ENCODE data around the gene PTPRN2.

The PTPRN2 gene

DNA sequence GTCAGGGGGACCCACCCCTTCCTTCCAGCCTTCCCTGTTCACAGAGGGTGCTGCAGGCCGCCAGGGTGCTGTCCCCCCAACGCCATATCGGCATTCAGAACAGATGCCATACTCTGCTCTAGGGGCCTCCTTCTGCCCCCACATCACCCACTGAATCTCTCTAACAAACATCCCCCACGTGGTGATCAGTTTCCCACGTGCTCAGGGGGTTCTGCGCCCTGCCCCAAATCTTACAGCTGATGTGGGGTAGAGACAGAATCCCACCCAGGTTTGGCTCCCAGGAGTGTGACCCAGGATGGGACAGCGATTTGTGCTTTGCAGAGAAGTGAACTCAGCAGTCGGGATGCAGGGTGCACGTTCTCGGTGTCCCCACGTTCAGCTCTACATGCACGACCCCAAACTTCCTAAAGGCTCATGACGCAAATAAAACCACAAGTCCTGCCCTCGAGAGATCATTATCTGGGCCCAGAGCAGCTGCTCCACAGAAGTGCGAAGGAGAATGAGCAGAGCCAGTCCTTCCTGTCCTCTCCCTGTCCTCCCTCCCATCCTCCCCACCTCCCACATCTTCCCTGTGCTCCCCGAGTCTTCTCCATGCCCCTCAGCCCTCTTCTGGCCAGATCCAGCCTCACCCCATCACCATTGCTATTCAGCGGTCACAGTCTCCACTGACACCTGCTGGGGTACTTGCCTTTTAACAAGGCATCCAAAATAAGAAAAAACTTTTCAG, 827.5 kb downstream of the PTPRN2 start:
- DNase-seq = no peak

DNA sequence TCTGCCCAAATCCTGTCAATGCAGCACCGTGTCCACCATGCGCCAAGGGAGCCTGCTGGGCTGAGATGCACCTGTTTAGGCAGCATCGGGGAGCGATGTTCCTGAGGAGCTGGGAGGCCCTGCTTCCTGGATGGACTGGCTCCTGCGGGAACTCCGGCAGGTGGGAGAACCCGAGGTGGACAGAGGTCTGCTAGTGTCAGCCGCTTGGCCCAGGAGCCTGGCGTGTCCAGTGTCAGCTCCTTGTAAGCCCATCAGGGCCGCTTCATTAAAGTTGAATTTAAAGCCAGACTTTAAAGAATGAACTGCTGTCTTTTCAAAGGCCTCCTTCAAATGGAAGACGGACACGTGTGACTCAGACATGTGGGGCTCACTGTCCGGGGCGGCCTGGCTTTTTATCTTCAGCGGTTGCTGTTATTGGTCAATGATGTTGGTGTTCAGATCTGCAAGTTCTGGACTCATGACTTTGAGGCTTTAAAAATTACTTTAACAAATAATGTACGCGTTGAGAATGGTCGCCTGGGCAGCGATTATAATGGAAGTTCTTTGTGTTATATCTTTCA, 828.3 kb downstream of the PTPRN2 start:
- DNase-seq = no peak

DNA sequence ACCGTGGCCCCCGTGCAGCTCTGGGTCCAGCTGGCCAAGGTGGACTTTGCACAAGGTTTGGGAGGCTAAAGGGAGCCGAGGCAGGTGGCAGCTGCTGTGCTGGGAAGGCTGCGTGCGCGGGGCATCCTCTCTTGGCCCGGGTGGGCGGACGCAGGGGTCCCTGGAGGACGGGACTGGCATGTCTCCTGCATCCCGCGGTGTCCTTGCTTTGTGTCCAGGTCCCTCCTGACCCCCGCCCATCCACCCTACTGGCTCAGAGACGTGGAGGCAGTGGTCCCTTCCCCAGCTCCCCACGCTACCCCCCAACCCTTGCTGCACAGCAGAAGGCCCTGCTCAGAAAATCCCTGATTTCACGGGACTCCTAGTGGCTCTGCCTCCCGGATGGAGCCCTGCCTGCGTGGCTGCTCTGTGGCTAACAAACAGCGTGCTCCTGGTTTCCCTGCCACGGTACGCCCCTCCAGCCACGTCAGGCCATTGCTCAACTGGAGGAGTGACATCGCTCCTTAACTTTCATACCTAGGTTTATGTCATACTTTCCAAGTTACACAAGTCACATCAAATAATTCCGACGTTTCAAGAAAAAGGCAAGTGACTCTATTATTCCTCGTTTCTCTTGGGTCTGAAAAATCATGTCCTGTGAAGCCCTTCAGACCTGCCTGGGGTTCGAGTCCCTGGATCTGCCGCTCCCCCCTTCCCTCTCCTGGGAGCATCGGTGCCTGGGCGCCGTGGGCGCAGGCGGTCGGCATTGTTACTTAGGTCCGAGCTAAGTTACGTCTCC, 829.0 kb downstream of the PTPRN2 start:
- DNase-seq = no peak

DNA sequence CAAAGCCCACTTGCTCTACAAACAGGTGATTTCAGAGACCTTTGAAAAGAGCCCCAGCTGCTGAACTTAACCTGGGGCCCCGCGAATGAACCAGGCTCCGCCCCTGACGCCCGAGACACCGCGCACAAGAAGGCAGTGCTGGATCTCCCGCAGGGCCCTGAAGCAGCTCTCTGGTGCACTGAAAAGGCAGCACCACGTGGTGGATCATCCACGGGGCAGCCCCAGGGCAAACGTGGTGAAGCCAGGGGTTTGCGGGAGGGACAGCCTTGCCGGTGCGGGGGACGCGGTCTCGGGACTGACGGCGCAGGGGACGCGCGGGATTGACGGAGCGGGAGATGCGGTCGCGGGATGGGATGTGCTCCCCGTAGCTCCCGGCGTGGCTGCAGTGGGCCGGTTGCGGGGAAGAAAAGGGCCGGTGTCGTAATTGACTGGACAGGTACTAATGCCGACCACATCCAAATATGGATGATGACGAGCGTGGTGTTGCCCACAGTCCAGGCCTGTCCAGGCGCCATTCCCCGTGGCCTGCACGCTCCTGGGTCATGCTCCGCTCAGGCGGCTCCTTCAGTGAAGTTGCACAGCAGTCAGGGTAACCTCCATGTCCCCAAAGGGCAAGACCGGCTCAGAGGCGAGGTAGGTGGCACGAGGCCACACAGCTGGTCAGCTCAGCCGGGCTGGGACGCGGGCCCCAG, 829.7 kb downstream of the PTPRN2 start:
- no peak for DNase-seq

GRCh38 chr7:157757211-157757610, 830.4 kb downstream of the PTPRN2 start:
- no peak for DNase-seq

DNA sequence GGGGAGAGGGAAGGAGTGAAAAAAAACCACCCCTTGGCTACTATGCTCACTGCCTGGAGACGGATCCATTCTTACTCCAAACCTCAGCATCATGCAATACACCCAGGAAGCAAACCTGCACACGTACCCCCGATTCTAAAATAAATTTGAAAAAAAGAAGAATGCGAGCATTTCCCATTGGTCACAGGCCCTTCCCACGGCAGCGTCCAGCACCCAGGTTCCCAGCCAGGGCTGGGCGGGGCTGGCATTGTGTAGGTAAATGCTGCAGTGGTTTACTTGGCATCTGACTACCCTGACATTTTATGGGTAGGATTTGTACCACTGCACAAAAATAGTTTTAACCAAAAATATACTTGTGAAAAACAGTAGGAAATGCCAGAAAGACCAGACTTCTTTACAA, 831.9 kb downstream of the PTPRN2 start:
- no peak for DNase-seq

GRCh38 chr7:157754416-157754790, 833.2 kb downstream of the PTPRN2 start:
- no peak for DNase-seq

DNA sequence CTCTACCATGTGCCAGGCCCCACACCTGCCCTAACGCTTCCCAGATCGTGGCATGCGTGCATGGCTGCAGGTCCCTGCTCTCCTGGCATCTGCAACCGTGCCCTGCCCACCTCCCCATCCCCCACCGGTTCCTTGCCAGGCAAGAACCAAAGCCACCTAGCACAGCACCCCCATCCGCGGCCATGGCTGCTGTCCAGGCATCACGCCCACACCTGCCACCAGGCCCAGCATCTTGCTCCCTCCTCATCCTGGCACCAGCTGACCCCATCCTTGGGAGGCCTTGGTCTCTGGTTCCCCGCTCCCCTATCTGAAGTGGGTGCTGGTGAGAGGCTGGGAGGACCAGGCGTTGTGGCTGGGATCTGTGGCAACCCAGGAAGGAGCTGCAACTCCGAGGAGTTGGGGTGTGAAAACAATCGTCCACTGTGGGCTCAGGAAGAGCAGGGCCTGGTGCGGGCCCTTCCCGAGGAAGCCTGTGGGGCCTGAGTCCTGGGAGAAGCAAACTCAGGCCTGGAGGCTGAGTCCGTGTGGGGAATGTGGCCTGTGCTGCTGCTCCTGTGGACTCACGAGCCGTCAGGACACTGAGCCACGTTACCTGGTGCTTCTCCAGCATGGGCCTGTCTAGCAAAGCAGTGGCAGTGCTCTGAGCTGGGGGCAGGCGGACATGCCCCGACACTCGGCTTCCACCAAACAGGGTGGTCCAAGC, 833.8 kb downstream of the PTPRN2 start:
- no peak for DNase-seq

GRCh38 chr7:157752832-157753291, 834.8 kb downstream of the PTPRN2 start:
- no peak for DNase-seq

- no peak for DNase-seq
These were observed 835.5 kb downstream of the PTPRN2 start for GRCh38 chr7:157751951-157752673.

GRCh38 chr7:157751406-157751805, 836.2 kb downstream of the PTPRN2 start:
- no peak for DNase-seq

DNA sequence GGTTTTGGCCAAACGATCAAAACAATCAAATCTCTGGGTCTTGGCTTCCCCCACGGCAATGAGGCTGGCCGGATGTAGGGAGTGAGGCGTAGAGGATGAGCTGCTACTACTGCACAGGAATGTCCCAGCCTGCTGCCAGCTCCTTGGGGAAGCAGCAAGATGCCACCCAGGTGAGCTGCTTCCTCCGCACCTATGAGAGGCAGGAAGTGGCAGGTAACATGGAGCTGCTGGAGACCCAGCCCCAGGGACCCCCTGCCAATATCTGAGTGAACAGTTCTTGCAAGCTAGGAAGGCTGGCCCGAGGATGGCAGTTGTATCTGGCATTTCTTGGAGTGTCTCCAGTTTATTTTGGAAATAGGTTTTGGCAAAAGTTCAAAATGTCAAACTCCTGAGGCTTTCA, 837.3 kb downstream of the PTPRN2 start:
- no peak for DNase-seq

DNA sequence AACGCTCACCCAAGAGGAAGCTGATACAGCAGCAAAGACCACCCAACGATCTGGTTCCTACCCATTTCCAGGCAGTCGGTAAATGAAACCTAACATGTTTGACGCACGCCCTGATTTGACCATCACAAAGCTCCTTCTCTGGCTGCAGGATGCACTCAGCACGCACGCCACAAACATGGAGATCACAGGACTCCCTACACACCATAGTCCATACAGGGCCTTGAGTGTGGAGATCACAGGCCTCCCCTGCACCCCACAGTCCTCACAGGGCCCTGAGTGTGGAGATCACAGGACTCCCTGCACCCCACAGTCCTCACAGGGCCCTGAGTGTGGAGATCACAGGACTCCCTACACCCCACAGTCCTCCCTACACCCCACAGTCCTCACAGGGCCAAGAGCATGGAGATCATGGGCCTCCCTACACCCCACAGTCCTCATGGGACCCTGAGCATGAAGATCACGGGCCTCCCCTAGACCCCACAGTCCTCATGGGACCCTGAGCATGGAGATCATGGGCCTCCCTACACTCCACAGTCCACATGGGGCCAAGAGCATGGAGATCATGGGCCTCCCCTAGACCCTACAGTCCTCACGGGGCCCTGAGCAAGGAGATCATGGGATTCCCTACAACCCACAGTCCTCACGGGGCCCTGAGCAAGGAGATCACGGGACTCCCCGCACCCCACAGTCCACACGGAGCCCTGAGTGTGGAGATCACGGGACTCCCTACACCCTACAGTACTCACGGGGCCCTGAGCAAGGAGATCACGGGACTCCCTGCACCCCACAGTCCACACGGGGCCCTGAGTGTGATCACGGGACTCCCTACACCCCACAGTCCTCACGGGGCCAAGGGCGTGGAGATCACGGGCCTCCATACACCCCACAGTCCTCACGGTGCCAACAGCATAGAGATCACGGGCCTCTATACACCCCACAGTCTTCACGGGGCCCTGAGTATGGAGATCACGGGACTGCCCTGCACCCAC, 841.6 kb downstream of the PTPRN2 start:
- DNase-seq = no peak

GRCh38 chr7:157744786-157745601, 842.6 kb downstream of the PTPRN2 start:
- DNase-seq = no peak

GRCh38 chr7:157743781-157744525, 843.7 kb downstream of the PTPRN2 start:
- no peak for DNase-seq

- DNase-seq = no peak
These were observed 847.3 kb downstream of the PTPRN2 start for GRCh38 chr7:157740251-157740798.

GRCh38 chr7:157739650-157740049, 848.0 kb downstream of the PTPRN2 start:
- no peak for DNase-seq

DNA sequence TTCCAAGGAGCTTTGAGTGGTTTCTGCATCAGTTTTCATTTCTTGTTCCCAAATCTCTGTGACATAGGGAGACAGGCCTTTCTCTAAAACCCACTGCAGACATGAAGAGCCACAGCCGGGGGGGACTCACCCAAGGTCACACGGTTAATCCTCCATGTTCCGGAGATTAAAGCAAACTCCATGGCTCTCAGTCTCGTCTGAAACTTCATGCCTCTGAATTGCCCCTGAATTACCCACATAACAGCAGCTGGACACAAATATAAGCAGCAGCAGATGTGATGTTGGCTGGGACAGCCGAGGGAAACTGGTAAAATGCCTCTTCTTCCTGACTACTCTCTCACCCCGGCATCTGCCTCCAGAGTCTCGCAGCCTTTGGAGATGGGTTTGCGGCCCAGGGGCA, 848.6 kb downstream of the PTPRN2 start:
- no peak for DNase-seq

- no peak for DNase-seq
These were observed 849.6 kb downstream of the PTPRN2 start for GRCh38 chr7:157738066-157738460.

All from suppressor macrophage (primary cell).